ENCODE measurements around the gene FANK1. TPM values are rescaled to one million over a fixed set of nuclear protein-coding genes. Genes with fewer than 3 reads are reported as not detected.

FANK1 gene
- total and polyA plus RNA-seq, 12 donors, result 1.7 to 23.7 (median 4.6) TPM

GRCh38 chr10:125933693-125934092, 37.3 kb downstream of the FANK1 start:
- no peak for DNase-seq
- H3K27me3 ChIP-seq, result no peaks in the 10 kb centered on the region
- no peak overlapping the region for H3K27ac ChIP-seq
- no peak overlapping the region for H3K4me3 ChIP-seq
- intact Hi-C loops (cut with DNase I), result loop anchor here in 1 of 2 donors (5.0 kb wide), 1 partner anchor 574 kb away; no protein-coding TSS in a partner anchor
- 56 to 62% (median 58%) methylated on average over 4 of the region's 4 CpGs for WGBS, 4 donors
- peaks cover 0 to 7% of the 10 kb centered on the region in 2 donors for H3K4me1 ChIP-seq (replicated peaks in 1 of 2)
- H3K9me3 ChIP-seq (replicated peaks in 1 of 3), result no peaks in the 10 kb centered on the region
- H3K36me3 ChIP-seq (replicated peaks in 1 of 2), result no peaks in the 10 kb centered on the region
- TF ChIP-seq POLR2A (IDR thresholded peaks at IDR 0.05), result no peak
- TF ChIP-seq, protein P1, sequence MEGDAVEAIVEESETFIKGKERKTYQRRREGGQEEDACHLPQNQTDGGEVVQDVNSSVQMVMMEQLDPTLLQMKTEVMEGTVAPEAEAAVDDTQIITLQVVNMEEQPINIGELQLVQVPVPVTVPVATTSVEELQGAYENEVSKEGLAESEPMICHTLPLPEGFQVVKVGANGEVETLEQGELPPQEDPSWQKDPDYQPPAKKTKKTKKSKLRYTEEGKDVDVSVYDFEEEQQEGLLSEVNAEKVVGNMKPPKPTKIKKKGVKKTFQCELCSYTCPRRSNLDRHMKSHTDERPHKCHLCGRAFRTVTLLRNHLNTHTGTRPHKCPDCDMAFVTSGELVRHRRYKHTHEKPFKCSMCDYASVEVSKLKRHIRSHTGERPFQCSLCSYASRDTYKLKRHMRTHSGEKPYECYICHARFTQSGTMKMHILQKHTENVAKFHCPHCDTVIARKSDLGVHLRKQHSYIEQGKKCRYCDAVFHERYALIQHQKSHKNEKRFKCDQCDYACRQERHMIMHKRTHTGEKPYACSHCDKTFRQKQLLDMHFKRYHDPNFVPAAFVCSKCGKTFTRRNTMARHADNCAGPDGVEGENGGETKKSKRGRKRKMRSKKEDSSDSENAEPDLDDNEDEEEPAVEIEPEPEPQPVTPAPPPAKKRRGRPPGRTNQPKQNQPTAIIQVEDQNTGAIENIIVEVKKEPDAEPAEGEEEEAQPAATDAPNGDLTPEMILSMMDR (IDR thresholded peaks at IDR 0.05), result no peak

DNA sequence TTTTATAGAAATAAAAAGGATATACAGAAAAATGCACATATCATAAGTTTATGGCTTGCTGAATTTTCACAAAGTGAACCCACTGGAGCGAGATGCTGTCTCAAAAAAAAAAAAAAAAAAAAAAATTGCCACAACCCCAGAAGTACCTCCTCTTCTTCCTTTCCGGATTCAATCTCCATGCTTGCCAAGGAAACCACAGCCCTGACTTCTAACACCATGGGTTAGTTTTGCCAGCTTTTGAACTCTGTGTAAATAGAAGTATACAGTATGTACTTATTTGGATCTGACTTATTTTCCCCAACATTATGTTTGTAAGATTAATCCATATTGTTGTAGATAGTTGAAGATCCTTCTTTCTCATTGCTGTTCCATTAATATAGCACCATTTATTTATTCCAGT, 40.0 kb downstream of the FANK1 start:
- no peak overlapping the region for H3K4me3 ChIP-seq
- no peaks in the 10 kb centered on the region for H3K9me3 ChIP-seq (replicated peaks in 1 of 3)
- DNase-seq, result no peak
- 72 to 73% (median 72%) methylated on average over 2 of the region's 2 CpGs for WGBS, 4 donors
- H3K4me1 ChIP-seq (replicated peaks in 1 of 2), result peaks cover 0 to 7% of the 10 kb centered on the region in 2 donors
- TF ChIP-seq POLR2A (IDR thresholded peaks at IDR 0.05), result no peak
- TF ChIP-seq, protein P1 (IDR thresholded peaks at IDR 0.05), result no peak
- H3K27me3 ChIP-seq, result no peaks in the 10 kb centered on the region
- no peaks in the 10 kb centered on the region for H3K36me3 ChIP-seq (replicated peaks in 1 of 2)
- H3K27ac ChIP-seq, result no peak overlapping the region
- intact Hi-C loops (cut with DNase I), result no loop called here

DNA sequence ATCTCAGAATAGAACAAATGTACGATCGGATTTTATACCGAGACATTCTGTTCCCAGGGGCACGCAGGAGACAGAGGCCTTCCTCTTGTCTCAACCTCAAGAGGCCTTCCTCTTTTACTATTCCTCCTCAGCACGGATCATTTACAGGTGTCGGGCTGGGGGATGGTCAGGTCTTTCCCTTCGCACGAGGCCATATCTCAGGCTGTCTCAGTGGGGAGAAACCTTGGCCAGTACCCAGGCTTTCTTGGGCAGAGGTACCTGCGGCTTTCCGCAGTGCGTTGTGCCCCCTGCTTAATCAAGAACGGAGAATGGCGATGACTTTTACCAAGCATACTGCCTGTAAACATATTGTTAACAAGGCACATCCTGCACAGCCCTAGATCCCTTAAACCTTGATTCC, 44.2 kb downstream of the FANK1 start:
- no peak for DNase-seq
- H3K36me3 ChIP-seq (replicated peaks in 1 of 2), result no peaks in the 10 kb centered on the region
- TF ChIP-seq, protein P1 (IDR thresholded peaks at IDR 0.05), result no peak
- TF ChIP-seq POLR2A (IDR thresholded peaks at IDR 0.05), result no peak
- H3K4me1 ChIP-seq (replicated peaks in 1 of 2), result no peaks in the 10 kb centered on the region
- no peaks in the 10 kb centered on the region for H3K27me3 ChIP-seq
- no peak overlapping the region for H3K4me3 ChIP-seq
- intact Hi-C loops (cut with DNase I), result no loop called here
- WGBS, 4 donors, result 87 to 89% (median 88%) methylated on average over 13 of the region's 13 CpGs
- H3K27ac ChIP-seq, result no peak overlapping the region
- H3K9me3 ChIP-seq (replicated peaks in 1 of 3), result no peaks in the 10 kb centered on the region

GRCh38 chr10:125951290-125951689, 54.9 kb downstream of the FANK1 start:
- H3K4me3 ChIP-seq, result no peak overlapping the region
- no peak for TF ChIP-seq POLR2A (IDR thresholded peaks at IDR 0.05)
- TF ChIP-seq, protein P1 (IDR thresholded peaks at IDR 0.05), result no peak
- no peak for DNase-seq
- H3K36me3 ChIP-seq (replicated peaks in 1 of 2), result no peaks in the 10 kb centered on the region
- 38 to 49% (median 46%) methylated on average over 1 of the region's 1 CpG for WGBS, 4 donors
- intact Hi-C loops (cut with DNase I), result no loop called here
- H3K27ac ChIP-seq, result no peak overlapping the region
- no peaks in the 10 kb centered on the region for H3K27me3 ChIP-seq
- peaks cover 0 to 11% (median 0%) of the 10 kb centered on the region in 3 donors for H3K9me3 ChIP-seq (replicated peaks in 1 of 3)
- H3K4me1 ChIP-seq (replicated peaks in 1 of 2), result no peaks in the 10 kb centered on the region
